HG02870 (cell line): ENCODE measurements around the gene NCL.
A peak's percentile ranks its signal among the peaks of the same experiment; 100 is the strongest.
"Not testable (repeated sequence)": the region's sequence is repeated elsewhere in the genome, so short reads cannot be mapped to it uniquely, and the experiment has no call there.

Source experiments
- ATAC-seq: cut with Tn5 transposase; IDR thresholded peaks from one replicate; pipeline ENCODE4 v1.9.1; 2021; ENCODE audit warnings: mild to moderate bottlenecking, moderate library complexity; ENCODE audit not compliant: unreplicated experiment

The NCL gene

GRCh38 chr2:231433990-231434389 is 30.3 kb downstream of the NCL start:
- no peak for ATAC-seq

DNA sequence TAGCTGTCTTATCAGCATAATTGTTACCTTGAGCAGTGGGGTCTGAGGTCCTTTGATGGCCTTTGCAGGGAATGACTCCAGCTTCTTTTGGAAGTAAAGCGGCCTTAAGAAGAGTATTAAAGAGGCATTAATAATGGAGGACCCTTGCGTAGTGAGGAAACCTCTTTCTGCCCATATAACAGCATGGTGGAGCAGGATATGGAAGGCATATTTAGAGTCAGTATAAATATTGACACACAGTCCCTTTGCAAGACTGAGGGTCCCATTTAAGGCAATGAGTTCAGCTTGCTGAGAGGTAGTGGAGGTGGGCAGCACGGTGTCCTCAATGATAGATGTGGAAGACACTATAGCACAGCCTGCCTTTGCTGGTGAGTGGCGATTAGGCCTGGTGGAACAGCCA is 32.7 kb downstream of the NCL start:
- no peak for ATAC-seq

DNA sequence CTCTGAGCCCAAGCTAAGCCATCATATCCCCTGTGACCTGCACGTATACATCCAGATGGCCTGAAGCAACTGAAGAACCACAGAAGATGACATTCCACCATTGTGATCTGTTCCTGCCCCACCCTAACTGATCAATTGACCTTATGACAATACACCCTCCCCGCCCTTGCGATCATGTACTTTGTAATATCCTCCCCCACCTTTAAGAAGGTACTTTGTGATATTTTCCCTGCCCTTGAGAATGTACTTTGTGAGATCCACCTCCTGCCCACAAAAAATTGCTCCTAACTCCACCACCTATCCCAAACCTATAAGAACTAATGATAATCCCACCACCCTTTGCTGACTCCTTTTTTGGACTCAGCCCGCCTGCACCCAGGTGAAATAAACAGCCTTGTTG is 33.8 kb downstream of the NCL start:
- not testable (repeated sequence) for ATAC-seq

GRCh38 chr2:231429901-231430300 is 34.4 kb downstream of the NCL start:
- ATAC-seq: no peak

GRCh38 chr2:231429152-231429551 is 35.1 kb downstream of the NCL start:
- no peak for ATAC-seq

- peak; percentile 42 for ATAC-seq
Observed at GRCh38 chr2:231427116-231427515, 37.2 kb downstream of the NCL start.

DNA sequence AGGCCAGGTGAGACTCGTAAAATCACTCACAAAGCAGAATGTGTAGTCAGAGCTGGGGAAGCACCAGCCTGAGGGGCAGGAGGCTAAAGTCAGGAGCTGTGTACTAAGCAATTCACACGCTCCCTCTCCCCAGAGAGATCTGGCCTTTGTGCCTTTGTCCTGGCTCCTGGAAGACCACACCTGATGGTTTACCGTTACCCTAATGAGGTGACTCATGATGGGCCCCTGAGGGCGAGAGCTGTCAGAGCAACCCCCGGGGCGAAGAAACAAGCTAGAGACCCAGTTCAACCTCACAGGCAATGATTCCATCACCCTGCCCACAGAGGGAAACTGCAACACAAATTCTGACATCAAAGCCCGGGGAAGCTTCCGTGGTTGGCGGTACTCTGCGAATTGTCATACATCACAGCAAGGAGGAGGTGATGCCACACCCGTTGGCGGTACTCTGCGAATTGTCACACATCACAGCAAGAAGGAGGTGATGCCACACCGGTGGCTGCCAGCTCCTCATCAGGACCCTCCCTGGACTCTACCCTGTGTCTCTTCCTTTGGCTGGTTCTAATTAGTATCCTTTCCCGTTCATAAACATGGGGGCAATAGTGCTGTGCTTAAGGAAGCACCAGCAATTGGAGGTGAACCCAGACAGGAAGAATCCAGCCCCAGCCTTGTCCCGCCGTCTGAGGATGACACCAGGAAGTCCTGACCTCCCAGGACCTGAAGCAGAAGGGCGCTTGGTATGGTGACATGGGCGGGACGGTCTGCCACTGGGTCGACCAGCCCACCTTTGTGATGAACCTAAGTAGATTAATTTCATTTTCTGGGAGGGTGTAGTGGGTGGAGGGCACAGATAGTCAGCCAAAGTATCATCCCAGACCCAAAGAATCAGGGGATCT is 38.2 kb downstream of the NCL start:
- no peak for ATAC-seq

DNA sequence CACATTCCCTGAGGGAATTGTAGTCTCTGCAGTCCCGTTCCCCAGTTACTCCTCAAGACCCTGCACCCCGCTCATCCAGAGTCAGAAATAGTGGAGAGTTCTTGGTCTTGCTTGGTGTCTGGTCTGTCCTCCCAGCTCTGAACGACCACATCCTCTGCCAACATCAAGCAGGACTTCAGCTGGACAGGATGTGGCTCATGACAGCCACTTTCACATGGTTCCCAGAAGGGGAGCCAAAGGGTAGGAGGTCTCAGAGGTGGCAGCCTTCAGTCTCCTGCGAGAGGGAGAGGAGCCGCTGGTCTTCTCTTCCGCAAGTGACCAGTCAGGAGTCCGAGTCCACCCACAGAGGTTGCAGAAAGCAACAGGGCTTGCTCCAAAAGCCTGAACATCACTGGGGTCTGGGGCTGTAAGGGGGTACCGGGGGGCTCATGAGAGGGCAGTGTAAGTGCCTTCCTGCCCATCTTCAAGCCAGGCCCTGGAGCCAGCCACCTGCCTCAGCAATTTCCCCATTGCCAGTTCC is 38.9 kb downstream of the NCL start:
- no peak for ATAC-seq

- ATAC-seq: no peak
Observed at GRCh38 chr2:231423176-231423575, 41.1 kb downstream of the NCL start.

DNA sequence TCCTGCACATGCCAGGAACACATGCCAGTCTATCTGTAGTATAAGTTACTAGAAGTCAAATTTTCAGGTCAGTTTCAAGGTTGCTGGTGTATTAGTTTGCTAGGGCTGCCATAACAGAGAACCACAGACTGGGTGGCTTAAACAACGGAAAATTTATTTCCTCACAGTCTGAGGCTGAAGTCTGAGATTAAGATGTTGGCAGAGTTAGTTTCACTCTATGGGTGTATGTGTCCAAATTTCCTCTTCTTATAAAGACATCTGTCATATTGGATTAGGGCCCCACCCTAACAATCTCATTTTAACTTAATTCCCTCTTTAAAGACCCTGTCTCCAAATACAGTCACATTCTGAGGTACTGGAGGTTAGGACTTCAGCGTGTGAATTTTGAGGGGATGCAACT is 42.2 kb downstream of the NCL start:
- ATAC-seq: no peak

GRCh38 chr2:231421051-231421580 is 43.2 kb downstream of the NCL start:
- no peak for ATAC-seq

GRCh38 chr2:231418820-231419640 is 45.3 kb downstream of the NCL start:
- ATAC-seq: no peak

DNA sequence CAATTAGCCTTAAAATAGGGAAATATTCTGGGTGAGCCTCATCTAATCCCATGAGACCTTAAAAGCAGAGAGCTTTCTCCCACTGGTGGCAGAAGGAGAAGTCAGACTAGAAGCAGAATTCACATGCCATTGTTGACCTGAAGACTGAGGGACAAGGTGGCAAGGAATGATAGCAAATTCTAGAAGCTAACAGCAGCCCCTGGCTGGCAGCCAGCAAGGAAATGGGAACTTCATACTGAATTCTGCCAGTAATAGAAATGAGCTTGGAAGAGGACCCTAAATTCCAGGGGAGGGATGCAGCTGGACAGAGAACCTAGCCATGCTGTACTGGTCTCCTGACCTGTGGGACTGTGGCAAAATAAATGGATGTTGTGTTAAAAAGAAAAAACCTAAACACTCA is 49.3 kb downstream of the NCL start:
- no peak for ATAC-seq

GRCh38 chr2:231413921-231414476 is 50.3 kb downstream of the NCL start:
- no peak for ATAC-seq

DNA sequence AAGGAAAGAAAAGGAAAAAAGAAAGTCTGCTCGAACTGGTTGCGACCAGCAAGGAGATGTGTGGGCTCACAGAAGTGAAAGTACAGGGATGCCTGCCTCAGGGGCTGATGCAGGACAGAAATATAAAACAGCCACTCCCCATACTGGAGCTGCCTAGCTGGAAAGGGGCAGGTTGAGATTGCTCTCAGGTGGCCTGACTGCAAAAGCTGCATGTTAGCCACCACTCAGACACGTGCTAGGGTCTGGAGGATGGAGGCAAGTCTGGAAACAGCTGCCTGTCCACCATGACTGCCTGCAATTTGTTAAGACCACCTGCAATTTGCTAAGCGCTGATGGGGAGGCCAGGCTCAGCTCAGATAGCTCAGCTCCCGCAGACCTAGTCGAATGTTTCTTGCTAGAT is 50.8 kb downstream of the NCL start:
- ATAC-seq: no peak

GRCh38 chr2:231412618-231412963 is 51.7 kb downstream of the NCL start:
- no peak for ATAC-seq

DNA sequence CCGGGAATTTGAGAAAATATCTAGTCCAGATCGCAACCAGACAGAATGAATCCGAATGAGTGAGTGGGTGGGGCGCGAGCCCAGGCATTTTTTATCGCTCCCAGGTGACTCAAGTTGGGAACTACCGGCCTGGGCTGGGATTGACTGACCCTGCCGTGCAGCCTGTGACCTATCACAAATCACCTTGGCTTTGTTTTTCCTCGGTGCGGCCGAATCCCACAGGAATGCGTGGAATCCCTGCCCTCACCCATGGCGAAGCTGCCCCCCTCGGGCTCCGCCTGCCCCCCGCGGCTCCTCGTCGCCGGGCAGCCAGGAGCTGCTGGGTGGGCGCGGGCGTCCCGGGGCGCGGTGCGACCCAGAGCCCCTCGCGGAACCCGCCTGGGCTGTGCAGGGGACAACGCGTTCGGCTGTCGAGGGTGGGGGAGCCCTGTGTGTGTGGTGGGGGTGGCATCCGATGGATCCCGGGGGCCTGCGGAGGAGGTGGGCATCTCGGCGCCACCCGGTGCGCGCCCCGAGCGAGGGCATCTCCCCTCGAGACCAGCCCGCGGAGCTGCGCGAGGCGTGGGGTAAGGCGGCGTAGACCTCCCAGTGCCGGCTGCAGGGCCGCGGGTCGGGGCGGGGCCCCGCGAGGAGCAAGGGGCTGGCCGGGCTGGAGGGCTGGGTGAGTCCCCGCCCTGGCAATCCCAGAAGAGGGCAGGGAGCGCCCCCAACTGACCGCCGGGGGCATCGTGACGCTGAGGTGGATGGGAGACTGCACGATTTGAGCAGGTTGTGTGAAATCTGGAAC is 52.3 kb downstream of the NCL start:
- peak; percentile 91 for ATAC-seq

DNA sequence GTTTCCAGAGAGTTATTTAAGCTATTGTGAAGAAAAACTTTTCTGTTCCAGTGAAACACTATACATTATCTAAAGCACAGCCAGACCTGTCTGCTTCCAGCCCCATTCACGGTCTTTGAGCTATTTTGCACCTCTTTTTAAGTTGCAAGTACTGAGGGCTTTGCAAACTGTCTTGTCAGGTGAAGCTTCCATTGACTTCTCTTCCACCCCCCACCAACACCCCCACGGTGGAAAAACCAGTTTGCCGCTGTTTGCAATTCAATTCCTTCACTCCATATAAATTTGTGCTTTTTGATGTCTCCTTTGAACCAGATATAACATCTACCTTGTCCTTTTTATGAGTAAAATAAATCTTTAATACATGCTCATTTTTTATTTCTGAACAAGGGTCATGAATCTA is 53.0 kb downstream of the NCL start:
- no peak for ATAC-seq

- ATAC-seq: no peak
Observed at GRCh38 chr2:231410293-231411004, 53.8 kb downstream of the NCL start.

GRCh38 chr2:231409776-231410175 is 54.5 kb downstream of the NCL start:
- no peak for ATAC-seq
